GM21576 (cell line): ENCODE results near the gene TSPYL1.
A peak's percentile ranks its signal among the peaks of the same experiment; 100 is the strongest.
"Not testable (repeated sequence)": the region's sequence is repeated elsewhere in the genome, so short reads cannot be mapped to it uniquely, and the experiment has no call there.

ENCODE experiments used
- ATAC-seq: cut with Tn5 transposase; IDR thresholded peaks from one replicate; pipeline ENCODE4 v1.9.1; 2021; ENCODE audit warnings: mild to moderate bottlenecking, moderate library complexity; ENCODE audit not compliant: unreplicated experiment

TSPYL1 gene

DNA sequence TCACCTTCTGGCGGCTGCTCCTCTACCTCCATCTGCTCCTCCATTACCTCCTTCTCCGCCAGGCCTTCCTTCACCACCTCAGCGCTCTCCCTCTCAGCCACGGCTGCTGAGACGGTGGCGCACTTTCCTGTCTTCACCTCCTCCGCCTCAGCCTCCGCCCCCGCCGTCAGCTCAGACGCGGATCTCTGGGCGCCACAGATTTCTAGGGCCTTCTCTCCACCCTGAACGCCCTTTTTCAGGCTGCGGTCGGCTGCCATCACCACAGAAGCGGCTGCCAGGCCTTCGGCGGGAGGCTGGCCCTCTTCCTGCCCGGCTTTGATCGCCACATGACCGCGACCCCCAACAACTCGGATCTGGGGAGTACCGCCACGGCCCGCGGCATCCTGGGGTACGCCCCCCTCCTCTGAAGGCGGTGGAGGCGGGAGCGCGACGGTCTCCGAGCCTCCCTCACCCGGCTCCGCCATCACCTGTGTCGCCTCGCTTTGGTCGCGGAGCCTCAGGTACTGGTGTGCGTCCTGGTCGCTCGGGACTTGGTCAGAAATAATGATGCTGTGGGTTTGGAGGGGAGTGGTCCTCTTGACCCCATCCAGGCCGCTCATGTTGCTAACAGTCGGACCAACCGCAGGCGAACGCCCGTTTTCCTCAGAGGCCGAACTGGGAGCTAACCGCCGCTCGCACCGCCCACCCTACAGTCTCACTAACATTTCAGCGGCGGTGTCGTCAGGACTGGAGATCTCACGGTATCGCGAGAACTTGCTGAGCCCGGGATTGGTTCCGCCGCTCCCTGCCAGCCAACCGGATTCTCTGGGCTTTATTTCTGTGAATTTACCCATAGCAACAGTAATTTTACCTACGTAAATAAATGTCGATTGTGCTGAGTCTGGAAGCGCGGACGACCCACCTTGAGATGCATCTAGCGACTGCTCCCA, at the start of gene TSPYL1:
TSPYL1 (minus strand) TSS at position 699 of the 929 bp plus-strand sequence; CDS start at position 599, 100 bp downstream.
- peak; percentile 94 for ATAC-seq

GRCh38 chr6:116329156-116329555, 49.4 kb upstream of the TSPYL1 start:
- no peak for ATAC-seq

DNA sequence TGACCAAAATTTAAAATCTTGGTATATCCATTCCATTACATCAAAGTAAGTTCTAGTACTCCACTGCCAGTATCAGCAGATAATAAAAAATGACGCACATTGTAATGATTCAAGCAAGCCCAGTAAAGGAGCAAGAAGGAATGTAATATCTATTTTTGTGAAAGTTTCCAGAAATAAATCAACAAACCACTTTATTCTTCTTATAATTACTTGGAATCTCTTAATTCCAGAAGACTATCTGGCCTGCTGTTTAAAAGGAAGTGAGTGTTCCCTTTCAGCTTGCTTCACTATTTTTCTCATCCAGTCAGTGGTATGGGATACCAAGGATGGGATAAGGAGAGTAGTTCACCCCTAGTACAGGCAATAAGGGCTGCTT, 48.8 kb upstream of the TSPYL1 start:
- no peak for ATAC-seq

DNA sequence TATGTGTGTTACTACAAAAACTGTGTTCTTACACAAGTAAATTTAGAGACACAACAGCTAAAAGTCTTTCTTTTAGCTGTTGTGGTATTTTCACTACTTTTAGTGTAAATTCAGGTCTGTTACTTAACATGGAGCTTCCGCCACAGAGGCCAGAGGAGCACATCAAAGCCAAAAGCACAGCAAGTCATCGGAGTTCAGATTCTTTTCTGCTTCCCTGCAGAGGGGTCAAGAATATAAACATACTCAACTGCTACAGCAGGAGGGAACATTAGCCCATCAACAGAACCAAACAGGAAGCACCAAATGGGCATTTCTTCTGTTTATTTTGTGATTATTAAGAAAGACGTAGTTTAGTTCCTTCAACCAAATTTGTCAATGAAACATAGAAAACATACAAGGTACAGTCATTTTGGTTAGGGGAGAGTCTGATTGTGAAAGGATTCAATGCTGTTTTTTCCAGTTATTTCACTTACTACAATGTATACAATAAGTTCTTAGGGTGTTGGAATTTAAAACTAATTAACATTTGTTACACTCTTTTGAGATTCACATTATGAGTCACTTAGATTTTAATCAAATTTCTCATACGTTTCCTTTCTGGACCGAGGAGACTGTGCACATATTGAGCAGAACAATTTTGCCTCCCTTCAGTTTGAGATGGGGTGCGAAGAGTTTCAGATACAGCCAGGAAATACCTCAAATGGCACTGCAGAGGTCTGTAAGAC, 48.2 kb upstream of the TSPYL1 start:
- ATAC-seq, result no peak

DNA sequence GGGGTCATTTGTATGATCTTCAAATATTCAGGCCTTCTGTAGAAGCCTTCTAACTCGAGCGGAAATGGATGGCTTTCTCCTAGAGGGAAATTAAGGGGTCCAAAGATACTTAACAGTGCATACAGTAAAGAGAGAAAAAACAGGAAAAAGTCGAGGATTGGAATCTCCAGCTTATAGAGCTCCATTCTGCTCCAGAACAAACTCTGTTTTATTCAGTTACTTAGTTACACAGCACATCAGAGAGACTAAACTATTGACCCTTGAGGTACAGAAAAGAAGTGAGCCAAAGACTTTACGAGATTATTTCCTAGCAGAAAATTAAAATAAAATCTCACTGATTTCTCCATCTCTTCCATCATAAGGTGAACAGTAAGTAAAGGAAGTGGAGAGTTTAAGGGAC, 47.3 kb upstream of the TSPYL1 start:
- ATAC-seq, result no peak

- ATAC-seq, result no peak
Observed at GRCh38 chr6:116326181-116326671, 46.5 kb upstream of the TSPYL1 start.

GRCh38 chr6:116325634-116326132, 46.0 kb upstream of the TSPYL1 start:
- ATAC-seq, result not testable (repeated sequence)

GRCh38 chr6:116323863-116324262, 44.1 kb upstream of the TSPYL1 start:
- no peak for ATAC-seq

GRCh38 chr6:116321933-116322332, 42.2 kb upstream of the TSPYL1 start:
- ATAC-seq, result not testable (repeated sequence)

DNA sequence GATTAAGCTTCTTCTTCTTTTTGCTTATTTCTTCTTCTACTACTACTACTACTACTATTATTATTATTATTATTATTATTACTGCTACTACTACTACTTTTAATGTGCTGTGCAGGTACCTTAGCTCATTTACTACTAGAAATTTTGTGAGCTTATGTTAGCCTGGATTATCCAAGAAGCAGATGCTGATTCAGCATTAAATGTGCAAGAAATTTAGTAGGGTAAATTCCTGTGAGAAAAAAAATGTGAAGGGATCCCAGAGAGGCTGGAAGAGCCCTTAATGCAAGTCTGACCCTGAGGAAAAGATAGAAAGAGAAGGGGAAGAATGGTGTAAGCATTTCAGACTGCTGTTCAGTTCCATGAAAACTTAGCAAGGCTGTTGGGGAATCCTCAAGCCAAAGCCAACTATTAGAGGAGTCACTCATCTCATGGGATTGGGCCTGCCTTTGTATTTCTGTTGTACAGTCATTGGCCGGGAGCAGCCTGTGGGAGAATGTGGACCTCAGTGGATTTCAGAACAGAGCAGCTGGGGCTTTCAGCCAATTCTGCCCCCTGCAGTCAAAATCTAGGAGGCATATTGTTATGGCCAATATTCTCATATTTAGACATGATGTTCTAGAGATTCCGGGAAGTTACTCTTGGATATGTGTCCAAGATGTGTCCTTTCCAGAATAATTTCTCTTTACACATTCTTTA, 37.2 kb upstream of the TSPYL1 start:
- ATAC-seq, result no peak

DNA sequence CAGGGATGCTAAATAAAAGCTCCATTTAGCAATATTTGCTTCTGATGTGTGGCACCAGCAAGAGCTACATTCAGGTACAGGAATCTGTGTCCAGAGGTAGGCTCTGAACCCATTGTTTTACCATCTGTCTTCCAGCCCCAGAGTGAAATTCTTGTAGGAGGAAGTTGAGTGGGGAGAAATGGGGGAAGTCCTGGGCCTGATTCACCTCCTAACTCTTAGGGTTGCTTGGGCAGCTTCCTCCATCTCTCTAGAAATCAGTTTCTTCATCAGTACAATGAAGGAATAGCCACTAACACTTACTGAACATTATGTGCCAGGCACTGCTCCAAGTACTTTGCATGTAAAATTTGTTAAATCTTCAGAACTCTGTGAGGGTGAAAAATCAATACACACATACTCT, 35.1 kb upstream of the TSPYL1 start:
- ATAC-seq, result no peak

- no peak for ATAC-seq
Observed at GRCh38 chr6:116314218-116314617, 34.5 kb upstream of the TSPYL1 start.

- no peak for ATAC-seq
Observed at GRCh38 chr6:116313101-116313776, 33.5 kb upstream of the TSPYL1 start.

DNA sequence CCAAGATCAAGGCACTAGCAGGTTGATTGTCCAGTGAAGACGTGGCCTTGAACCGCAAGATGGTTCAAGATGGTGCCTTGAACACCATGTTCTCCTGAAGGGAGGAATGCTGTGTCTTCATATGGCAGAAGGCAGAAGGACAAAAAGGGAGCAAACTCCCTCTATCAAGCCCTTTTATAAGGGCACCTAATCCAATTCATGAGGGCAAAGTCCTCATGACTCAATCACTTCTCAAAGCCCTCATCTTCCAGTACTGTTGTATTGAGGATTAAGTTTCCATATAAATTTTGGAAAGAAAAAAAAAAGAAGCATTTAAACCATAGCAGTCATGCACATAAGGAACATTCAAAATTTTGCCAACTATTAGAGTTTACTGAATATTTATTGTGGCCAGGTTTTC, 29.9 kb upstream of the TSPYL1 start:
- ATAC-seq, result no peak

GRCh38 chr6:116309001-116309400, 29.3 kb upstream of the TSPYL1 start:
- ATAC-seq, result no peak

DNA sequence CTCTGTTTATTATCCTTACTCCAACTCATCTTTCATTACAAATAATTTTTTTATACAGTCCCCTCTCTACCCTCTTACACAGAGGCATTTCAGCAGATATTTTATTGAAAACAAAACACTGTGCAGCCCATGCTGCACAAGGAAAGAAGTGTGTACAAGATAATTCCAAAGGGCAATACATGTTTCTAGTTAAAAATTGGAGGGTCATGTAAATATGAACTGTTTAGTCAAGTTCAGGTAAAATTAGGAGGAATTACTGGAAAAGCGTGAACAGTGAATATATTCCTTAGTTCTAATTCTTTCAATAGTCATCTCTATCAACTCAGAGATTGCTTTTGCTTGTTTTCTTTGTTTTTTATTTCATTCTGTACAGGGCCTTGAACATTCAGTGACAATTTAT, 27.9 kb upstream of the TSPYL1 start:
- ATAC-seq, result no peak

DNA sequence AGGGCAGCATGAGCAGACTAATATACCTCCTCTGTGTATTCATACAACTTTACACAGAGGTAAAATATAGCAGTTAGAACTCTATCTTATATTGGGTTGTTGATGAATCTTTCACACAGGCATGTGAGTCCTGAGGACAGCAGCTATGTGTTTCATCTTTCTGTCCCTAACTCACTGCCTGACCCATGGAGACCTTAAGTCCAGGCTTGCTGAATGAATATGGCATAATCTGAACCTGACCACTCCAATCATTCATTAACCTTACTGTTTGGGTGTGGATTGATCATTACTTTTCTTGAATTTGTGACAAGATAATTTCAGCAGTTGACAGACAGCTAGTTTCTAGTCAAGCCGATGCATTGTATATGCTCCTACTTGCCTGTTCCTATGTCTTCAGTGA, 27.3 kb upstream of the TSPYL1 start:
- ATAC-seq, result no peak

DNA sequence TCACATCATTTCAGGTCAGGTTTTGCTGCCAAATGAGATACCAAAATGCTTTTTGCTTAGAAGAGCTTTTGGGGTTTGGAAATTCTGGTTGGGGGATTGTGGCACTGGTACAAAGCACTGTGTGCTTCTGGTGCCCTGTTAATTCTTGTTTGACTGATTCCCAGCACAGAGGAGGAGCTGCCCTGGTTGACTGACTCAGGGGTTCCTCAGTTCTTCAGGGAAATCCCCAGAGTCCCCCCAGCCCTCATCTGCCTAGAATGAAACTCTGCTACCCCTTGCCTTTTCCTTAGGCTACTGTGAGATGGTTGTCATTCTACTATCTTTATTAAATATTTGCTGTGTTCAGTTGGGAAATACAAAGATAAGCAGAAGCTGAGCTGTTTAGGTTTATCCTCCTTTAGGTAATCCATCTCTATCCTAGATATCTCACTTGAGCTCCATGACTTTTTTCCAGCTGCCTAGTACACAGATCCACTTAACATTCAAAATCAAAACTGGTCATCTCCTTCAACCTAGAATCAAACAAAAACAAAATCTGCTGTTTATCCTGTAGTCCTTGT, 24.9 kb upstream of the TSPYL1 start:
- no peak for ATAC-seq

DNA sequence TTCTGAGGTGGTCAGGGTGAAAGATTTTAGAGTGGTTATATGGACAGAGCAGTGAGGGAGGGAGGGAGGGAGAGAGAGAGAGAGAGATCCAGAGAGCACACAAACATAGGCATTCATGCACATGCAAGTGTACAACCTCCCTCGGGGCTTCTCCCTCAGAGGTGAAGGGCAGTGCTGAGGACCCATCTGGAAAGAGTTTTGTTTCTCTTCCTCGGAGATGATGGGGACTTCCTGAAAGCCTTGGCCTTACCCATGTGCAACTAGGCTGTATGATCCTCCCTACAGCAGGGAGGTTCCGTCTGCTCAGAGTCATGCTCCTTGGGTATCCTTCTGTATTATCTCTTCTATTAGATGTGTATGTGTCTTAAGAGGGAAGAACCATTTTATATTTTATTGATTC, 21.4 kb upstream of the TSPYL1 start:
- ATAC-seq, result no peak

DNA sequence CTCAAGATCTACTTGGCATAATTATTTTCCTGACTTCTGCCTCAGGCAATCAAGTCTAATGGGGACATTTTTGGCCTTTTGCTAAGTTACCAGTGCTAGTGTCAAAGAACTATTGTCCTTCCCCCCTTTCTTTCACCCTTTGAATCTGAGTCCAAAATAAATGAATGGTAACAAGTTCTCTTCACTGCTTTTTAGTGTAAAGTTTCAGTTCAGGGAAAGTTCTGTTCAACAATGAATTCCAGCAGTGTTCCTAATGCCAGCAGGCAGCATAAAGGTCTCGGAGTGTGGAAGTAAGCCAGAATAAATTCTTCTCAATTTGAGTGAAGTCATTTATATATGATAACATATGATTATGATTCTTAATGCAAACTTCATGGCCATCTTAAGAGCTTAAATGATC, 20.8 kb upstream of the TSPYL1 start:
- no peak for ATAC-seq
